KBM-7 (cell line): ENCODE results near the gene ST6GALNAC6.
A peak's percentile ranks its signal among the peaks of the same experiment; 100 is the strongest.

Source experiments
- DNase-seq: peaks from one replicate; pipeline ENCODE4 v3.0.0-alpha.2; 2015
- in situ Hi-C: fragments of 300-500 bp; cut with MboI; formaldehyde crosslinking; loops from 2 replicates; pipeline ENCODE4 v1.14.3; 2020; ENCODE audit warnings: low sequenced_read_pairs, low pct_unique_long_range_greater_than_20kb, mixed read lengths

Gene ST6GALNAC6

DNA sequence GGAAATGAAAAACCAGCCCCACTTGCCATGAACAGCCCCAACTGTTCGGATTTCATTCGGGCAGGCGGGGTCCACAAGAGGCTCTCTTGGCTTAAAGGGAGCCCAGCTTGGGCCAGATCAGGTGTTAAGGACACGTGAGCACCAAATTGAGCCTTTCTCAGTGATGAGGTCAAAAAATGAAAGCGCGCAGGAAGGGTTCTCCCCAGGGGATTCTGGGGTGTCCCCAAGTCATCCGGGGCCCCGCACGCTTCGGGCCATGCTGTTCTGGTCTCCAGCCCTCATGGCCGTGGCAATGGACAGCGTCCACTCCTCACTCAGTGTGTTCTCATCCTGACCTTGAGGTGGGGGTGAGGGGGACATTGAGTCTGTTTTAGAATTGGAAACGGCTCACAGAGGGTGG is 32.9 kb downstream of the ST6GALNAC6 start:
- DNase-seq, result no peak
- in situ Hi-C loops, result no loop called here

GRCh38 chr9:127865645-127866464 is 33.5 kb downstream of the ST6GALNAC6 start:
- peak; percentile 40 for DNase-seq
- in situ Hi-C loops, result no loop called here

GRCh38 chr9:127863191-127863621 is 36.2 kb downstream of the ST6GALNAC6 start:
- no peak for DNase-seq
- in situ Hi-C loops, result no loop called here

- peak; percentile 98 for DNase-seq
- in situ Hi-C loops, result no loop called here
These were observed 37.1 kb downstream of the ST6GALNAC6 start for GRCh38 chr9:127862075-127863011.

DNA sequence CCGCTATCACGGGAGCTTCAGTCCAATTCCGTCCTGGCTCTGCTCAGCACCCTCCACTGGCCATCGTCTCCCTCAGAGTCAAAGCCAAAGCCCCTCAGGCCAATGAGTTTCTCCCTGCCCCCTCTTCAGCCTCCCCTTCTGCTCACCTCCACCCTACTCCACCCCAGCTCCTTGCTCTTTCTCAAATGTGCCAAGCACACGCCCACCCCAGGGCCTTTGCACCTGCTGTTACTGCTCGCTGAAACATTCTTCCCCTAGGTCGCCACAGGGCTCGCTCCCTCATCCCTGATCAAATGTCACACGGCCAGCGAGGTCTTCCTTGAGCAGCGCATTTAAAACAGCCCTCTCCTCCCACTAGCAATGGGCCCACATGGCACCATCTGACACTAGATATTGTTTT is 38.6 kb downstream of the ST6GALNAC6 start:
- no peak for DNase-seq
- in situ Hi-C loops, result no loop called here

DNA sequence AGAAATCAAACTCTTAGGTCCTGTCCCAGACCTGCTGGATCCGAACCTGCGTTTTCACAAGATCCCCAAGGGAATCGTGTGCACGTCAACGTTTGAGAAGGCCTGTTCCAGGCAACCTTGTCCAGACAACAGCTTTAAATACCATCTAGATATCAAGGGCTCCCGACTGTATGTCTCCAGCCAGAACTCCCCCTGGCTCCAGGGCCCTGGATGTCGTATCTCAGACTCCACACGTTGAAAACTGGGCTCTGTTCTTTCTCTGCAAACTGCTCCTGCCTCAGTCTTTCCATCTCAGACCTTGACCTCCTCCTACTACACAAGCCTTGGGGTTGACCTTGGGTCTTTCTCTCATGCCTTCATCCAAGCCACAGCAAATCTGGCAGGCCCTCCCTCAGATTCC is 39.1 kb downstream of the ST6GALNAC6 start:
- DNase-seq, result no peak
- in situ Hi-C loops, result no loop called here

- DNase-seq, result peak; percentile 78
- in situ Hi-C loops, result no loop called here
These were observed 41.3 kb downstream of the ST6GALNAC6 start for GRCh38 chr9:127858041-127858512.

- DNase-seq, result no peak
- in situ Hi-C loops, result no loop called here
These were observed 42.1 kb downstream of the ST6GALNAC6 start for GRCh38 chr9:127857278-127857677.

DNA sequence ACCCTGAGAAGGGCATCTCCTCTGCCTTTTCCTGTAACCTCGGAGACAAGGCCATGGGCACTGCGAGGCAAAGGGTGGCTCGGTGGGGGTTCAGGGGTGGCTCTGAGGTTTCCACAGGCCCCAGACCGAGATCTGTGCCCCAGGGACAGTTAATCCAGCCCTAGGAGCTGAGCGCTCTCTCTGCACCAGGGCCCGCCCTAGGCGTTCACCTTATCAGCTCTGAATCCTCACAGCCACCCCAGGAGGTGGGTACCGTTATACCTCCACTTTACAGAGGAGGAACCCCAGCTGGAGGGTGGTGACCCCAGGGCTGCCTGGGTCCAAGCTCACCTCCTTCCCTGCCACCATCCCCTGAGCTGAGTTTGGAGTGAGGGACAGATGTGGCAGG is 42.7 kb downstream of the ST6GALNAC6 start:
- no peak for DNase-seq
- in situ Hi-C loops, result no loop called here

- in situ Hi-C loops, result no loop called here
These were observed 43.2 kb downstream of the ST6GALNAC6 start for GRCh38 chr9:127856094-127856728.

DNA sequence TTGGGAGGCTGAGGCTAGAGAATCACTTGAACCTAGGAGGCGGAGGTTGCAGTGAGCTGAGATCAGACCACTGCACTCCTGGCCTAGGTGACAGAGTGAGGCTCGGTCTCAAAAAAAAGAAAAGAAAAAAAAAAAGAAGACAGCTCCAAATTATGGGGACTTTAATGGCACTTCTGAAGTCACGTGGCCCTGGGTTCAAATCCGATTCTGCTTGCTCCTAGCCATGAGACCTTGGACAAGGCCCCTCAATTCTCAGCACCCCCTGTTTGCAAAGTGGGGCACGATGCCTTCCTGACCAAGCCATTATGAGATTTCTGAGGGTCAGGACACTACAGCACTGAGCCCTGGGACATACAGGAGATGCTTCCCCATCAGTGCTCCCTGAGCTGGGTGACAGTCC is 43.9 kb downstream of the ST6GALNAC6 start:
- no peak for DNase-seq
- in situ Hi-C loops, result no loop called here

More at GRCh38 chr9:127856094-127856728, 43.2 kb downstream of the ST6GALNAC6 start:
- no peak for DNase-seq

DNA sequence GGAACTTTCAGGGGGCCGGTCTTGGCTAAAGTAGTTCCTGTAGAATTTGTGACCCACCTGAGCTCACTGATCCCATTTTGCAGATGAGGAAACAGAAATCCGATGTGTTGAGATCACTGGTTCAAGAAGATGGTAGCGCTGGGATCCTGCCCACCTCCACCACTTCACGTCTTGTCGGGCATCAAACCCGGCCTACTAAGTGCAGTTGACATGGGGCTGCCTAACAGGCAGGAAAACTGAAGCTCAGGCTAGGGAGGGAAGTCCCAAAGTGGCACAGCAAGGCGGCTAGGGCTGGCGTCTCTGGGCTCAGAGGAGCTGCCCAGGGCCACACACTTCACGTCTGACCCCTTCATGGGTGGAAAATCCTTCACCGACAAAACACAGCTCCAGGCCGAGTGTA is 44.4 kb downstream of the ST6GALNAC6 start:
- no peak for DNase-seq
- in situ Hi-C loops, result no loop called here

- DNase-seq, result peak; percentile 35
These were observed 45.1 kb downstream of the ST6GALNAC6 start, which contains the start of gene ENG for GRCh38 chr9:127854184-127854806. TSS of gene ENG (minus strand) at chr9:127854658. CDS start at chr9:127854355, 303 bp downstream.

GRCh38 chr9:127853312-127854183 is 45.9 kb downstream of the ST6GALNAC6 start:
- in situ Hi-C loops, result no loop called here
- DNase-seq, result peak; percentile 42

More at GRCh38 chr9:127854184-127854806, 45.1 kb downstream of the ST6GALNAC6 start, which contains the start of gene ENG:
- in situ Hi-C loops, result no loop called here

DNA sequence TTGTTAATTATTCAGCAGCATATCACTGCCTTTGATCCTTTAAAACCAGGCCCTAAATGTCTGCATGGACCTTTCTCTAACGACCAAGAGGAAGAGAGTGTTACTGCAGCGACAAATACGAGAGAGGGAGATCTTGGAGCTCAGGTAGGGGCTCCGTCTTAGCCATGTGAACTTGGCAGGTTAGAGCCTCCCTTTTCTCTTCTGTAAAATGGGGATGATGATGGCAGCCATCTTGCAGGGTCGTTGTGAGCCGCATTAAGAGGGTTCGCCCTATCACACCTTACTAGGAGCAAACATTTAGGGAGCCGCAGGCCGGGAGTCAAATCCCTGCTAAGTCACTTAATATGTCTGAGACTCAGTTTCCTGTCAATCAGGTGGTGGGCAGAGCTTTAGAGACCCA is 46.6 kb downstream of the ST6GALNAC6 start:
- DNase-seq, result no peak
- in situ Hi-C loops, result no loop called here

DNA sequence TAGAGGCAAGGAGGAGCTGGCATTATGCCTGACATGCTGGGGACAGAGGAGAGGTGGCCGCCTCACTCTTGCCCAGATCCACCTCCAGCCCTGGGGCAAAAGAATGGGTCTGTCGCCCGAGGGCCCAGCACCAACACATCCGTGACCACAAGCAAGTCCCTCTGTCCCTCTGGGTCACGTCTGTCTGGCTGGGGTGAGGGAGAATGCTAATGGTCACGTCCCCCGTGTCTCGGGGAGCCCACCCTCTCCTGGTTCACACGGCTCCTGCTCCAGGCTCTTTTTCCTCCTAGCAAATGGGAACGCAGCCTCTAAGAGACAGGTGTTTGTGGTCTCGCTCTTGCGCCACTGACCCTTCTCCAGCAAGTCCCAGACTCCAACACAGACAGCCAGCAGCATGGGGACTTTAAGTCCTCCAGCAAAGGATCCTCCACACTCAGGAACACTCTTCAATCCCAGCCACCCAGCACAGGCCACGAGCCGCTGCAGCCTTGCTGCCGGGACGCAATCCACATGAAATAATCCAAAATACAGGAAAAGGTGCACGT is 49.0 kb downstream of the ST6GALNAC6 start:
- in situ Hi-C loops, result no loop called here
- DNase-seq, result no peak

- in situ Hi-C loops, result no loop called here
- DNase-seq, result no peak
These were observed 50.5 kb downstream of the ST6GALNAC6 start for GRCh38 chr9:127848756-127849504.
